Hematopoietic multipotent progenitor cell treated with erythropoietin and hydrocortisone succinate and interleukin-3 and kit ligand, for 4 days (in vitro differentiated cells): ENCODE results near the gene LYZL1.
A peak's percentile ranks its signal among the peaks of the same experiment; 100 is the strongest.
"Not testable (repeated sequence)": the region's sequence is repeated elsewhere in the genome, so short reads cannot be mapped to it uniquely, and the experiment has no call there.

ENCODE experiments used
- DNase-seq: peaks from one replicate; pipeline ENCODE4 v3.0.0-alpha.2; 2015

LYZL1 gene

GRCh38 chr10:29337526-29337925 lies 48.7 kb downstream of the LYZL1 start:
- DNase-seq, result not testable (repeated sequence)

- peak; percentile 33 for DNase-seq
These were observed 54.8 kb downstream of the LYZL1 start for GRCh38 chr10:29343607-29344038.

- DNase-seq, result no peak
These were observed 55.4 kb downstream of the LYZL1 start for GRCh38 chr10:29344073-29344820.

- DNase-seq, result no peak
These were observed 56.5 kb downstream of the LYZL1 start for GRCh38 chr10:29345144-29345909.

- no peak for DNase-seq
These were observed 57.0 kb downstream of the LYZL1 start for GRCh38 chr10:29345910-29346209.

GRCh38 chr10:29346296-29347001 lies 57.6 kb downstream of the LYZL1 start:
- no peak for DNase-seq

GRCh38 chr10:29348836-29349235 lies 60.0 kb downstream of the LYZL1 start:
- no peak for DNase-seq

- no peak for DNase-seq
These were observed 64.4 kb downstream of the LYZL1 start for GRCh38 chr10:29353305-29353704.

GRCh38 chr10:29353887-29354561 lies 65.2 kb downstream of the LYZL1 start:
- no peak for DNase-seq

- peak; percentile 28 for DNase-seq
These were observed 66.6 kb downstream of the LYZL1 start for GRCh38 chr10:29355411-29355991.

- no peak for DNase-seq
These were observed 68.1 kb downstream of the LYZL1 start for GRCh38 chr10:29356931-29357330.

- no peak for DNase-seq
These were observed 69.2 kb downstream of the LYZL1 start for GRCh38 chr10:29358010-29358616.

- not testable (repeated sequence) for DNase-seq
These were observed 71.5 kb downstream of the LYZL1 start for GRCh38 chr10:29360215-29360853.
